Caco-2 (cell line): ENCODE results near the gene DIPK2B. TPM values are rescaled to one million over a fixed set of nuclear protein-coding genes. Genes with fewer than 3 reads are reported as not detected.

Experiments used
- BruUV-seq: library from RNA; stranded (reverse); fragments of 400-500 nt; replicated peaks from 2 replicates; lab custom pipeline; 2021; lab: Mats Ljungman, UMichigan
- CTCF ChIA-PET: fragments of 300-600 bp; sonication (Branson Sonifier 250); formaldehyde crosslinking; loops from one replicate; lab custom pipeline; 2022; ENCODE audit warnings: antibody characterized with exemption; lab: Charles Lee
- POLR2A ChIA-PET: fragments of 300-600 bp; sonication (Branson Sonifier 250); formaldehyde crosslinking; loops from one replicate; lab custom pipeline; 2022; ENCODE audit warnings: antibody characterized with exemption; lab: Charles Lee
- DNase-seq, 2 experiments: peaks; one replicate each; pipeline versions ENCODE4 v3.0.0 to v3.0.0-alpha.2; 2020 to 2022
- H3K27me3 ChIP-seq: replicated peaks from 2 replicates; pipeline ENCODE4 v1.6.0; 2011; ENCODE audit warnings: low read length; ENCODE audit not compliant: control insufficient read depth, insufficient read depth
- H3K36me3 ChIP-seq: 2 replicates; pipeline ENCODE4 v1.5.1; 2011; ENCODE audit warnings: low read length; ENCODE audit not compliant: control insufficient read depth, insufficient read depth
- H3K4me1 ChIP-seq: fragments of 250-450 bp; sonication (Bioruptor Pico); 2 replicates; pipeline ENCODE4 v1.5.1; 2020; ENCODE audit warnings: mild to moderate bottlenecking
- H3K4me3 ChIP-seq: 2 replicates; pipeline ENCODE4 v1.5.1; 2011; ENCODE audit warnings: low read depth, mild to moderate bottlenecking, control low read depth, low read length
- H3K9me3 ChIP-seq: fragments of 250-450 bp; sonication (Bioruptor Pico); 2 replicates; pipeline ENCODE4 v1.5.1; 2020; ENCODE audit warnings: mild to moderate bottlenecking, moderate library complexity
- H3K27ac Mint-ChIP-seq: one replicate; pipeline ENCODE4 v1.8.0; 2022; ENCODE audit warnings: mixed read lengths; ENCODE audit not compliant: unreplicated experiment
- H3K27me3 Mint-ChIP-seq: one replicate; pipeline ENCODE4 v1.8.0; 2022; ENCODE audit warnings: mixed read lengths; ENCODE audit not compliant: insufficient read depth, unreplicated experiment
- H3K36me3 Mint-ChIP-seq: one replicate; pipeline ENCODE4 v1.8.0; 2022; ENCODE audit warnings: mild to moderate bottlenecking, mixed read lengths; ENCODE audit not compliant: insufficient read depth, unreplicated experiment
- H3K4me1 Mint-ChIP-seq: one replicate; pipeline ENCODE4 v1.8.0; 2022; ENCODE audit warnings: low read depth, mixed read lengths; ENCODE audit not compliant: unreplicated experiment
- H3K4me3 Mint-ChIP-seq: one replicate; pipeline ENCODE4 v1.8.0; 2022; ENCODE audit warnings: mild to moderate bottlenecking, moderate library complexity, mixed read lengths; ENCODE audit not compliant: unreplicated experiment
- H3K9me3 Mint-ChIP-seq: one replicate; pipeline ENCODE4 v1.8.0; 2022; ENCODE audit warnings: mixed read lengths; ENCODE audit not compliant: unreplicated experiment
- intact Hi-C: fragments of 100-400 bp; cut with micrococcal nuclease; formaldehyde crosslinking; loops from one replicate; pipeline ENCODE4 v1.10.0; 2022; ENCODE audit not compliant: unreplicated experiment
- total RNA-seq: library from RNA; stranded (reverse); gene quantifications from 2 replicates; pipeline ENCODE4 v1.2.3, GENCODE V29; 2022
- TF ChIP-seq, protein P1 (sequence below), 2 experiments: fragments of 200-600 bp in 1 of 2; IDR thresholded peaks; 1 replicate in 1 of 2; 2 replicates in 1 of 2; pipeline versions ENCODE4 v1.5.1 to v1.8.0; 2011 to 2022; ENCODE audit warnings: antibody characterized with exemption in 1 of 2, control low read depth in 1 of 2, inconsistent platforms in 1 of 2, low read depth in 1 of 2, low read length in 1 of 2, mild to moderate bottlenecking in 1 of 2, moderate library complexity in 1 of 2; ENCODE audit not compliant: insufficient read depth in 1 of 2, severe bottlenecking in 1 of 2, unreplicated experiment in 1 of 2

The DIPK2B gene
- total RNA-seq, 1 experiment from 2014 or later, result not detected

DNA sequence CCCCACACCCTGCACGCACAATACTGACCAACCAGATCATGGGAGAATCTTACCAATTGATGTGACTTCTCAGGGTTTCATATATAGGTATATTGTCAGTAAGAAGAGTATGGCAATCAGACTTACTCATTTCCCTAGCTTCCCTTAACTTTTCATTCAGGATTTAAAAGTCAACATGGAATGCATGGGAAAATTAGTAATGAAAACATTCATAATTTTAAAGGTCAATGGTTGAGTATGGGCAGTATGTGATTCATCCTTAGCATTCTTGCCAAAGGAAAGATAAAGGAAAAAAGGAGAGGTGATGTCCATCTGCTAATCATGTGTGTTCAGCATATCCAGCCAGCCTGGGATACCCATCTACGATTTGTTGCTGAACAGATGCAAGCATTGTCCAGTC, 4.0 kb downstream of the DIPK2B start:
- intact Hi-C loops, result no loop called here
- H3K36me3 Mint-ChIP-seq, result no peaks in the 10 kb centered on the region
- no peak overlapping the region for H3K4me3 ChIP-seq
- no peaks in the 10 kb centered on the region for H3K27me3 ChIP-seq
- no TSS peak for BruUV-seq
- CTCF ChIA-PET, result no interaction called here
- no peaks in the 10 kb centered on the region for H3K36me3 ChIP-seq
- H3K4me3 Mint-ChIP-seq, result no peak overlapping the region
- H3K9me3 ChIP-seq, result no peaks in the 10 kb centered on the region
- POLR2A ChIA-PET, result no interaction called here
- DNase-seq, result no peak
- TF ChIP-seq, protein P1, sequence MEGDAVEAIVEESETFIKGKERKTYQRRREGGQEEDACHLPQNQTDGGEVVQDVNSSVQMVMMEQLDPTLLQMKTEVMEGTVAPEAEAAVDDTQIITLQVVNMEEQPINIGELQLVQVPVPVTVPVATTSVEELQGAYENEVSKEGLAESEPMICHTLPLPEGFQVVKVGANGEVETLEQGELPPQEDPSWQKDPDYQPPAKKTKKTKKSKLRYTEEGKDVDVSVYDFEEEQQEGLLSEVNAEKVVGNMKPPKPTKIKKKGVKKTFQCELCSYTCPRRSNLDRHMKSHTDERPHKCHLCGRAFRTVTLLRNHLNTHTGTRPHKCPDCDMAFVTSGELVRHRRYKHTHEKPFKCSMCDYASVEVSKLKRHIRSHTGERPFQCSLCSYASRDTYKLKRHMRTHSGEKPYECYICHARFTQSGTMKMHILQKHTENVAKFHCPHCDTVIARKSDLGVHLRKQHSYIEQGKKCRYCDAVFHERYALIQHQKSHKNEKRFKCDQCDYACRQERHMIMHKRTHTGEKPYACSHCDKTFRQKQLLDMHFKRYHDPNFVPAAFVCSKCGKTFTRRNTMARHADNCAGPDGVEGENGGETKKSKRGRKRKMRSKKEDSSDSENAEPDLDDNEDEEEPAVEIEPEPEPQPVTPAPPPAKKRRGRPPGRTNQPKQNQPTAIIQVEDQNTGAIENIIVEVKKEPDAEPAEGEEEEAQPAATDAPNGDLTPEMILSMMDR (IDR thresholded peaks at IDR 0.05; ENCODE audit: insufficient read depth in 1 of 2, low read depth in 1 of 2, low read length in 1 of 2, severe bottlenecking in 1 of 2, unreplicated experiment in 1 of 2), result no peak
- H3K27me3 Mint-ChIP-seq, result peaks cover 2% of the 10 kb centered on the region
- no peak overlapping the region for H3K27ac Mint-ChIP-seq
- no peaks in the 10 kb centered on the region for H3K4me1 Mint-ChIP-seq
- H3K9me3 Mint-ChIP-seq, result no peaks in the 10 kb centered on the region
- no peaks in the 10 kb centered on the region for H3K4me1 ChIP-seq

DNA sequence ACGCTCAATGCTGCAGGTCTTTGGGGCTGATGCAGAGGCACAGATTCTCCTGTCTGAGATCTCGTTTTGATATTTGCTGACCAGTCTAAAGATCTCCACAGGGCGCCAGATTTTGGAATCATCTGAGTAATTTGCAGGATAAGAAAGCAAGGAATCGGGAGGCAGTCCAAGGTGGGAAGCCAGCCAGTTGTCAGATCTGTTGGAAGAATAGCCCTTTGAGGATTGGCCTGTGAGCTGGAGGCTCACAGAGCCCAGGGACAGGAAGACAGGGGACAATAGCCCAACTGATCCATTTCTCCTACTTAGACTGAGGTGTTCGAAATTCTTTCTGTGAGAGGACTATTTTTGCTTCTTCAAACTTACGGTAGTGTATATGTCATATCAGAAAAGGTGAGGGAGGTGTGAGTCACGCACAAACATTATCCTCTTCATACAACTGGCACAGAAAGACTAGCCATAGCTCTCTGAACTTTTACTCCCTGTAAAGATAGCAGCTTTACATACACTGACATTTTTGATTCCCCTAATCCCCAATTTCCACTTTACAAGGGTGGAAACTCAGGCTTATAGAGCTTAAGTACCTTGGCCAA, 8.8 kb downstream of the DIPK2B start:
- no peaks in the 10 kb centered on the region for H3K27me3 ChIP-seq
- no peaks in the 10 kb centered on the region for H3K9me3 ChIP-seq
- no peak overlapping the region for H3K4me3 ChIP-seq
- Mint-ChIP-seq H3K9me3 (no peaks in the 10 kb centered on the region), H3K27me3 (peaks cover 2% of the 10 kb centered on the region), H3K36me3 (no peaks in the 10 kb centered on the region), H3K27ac (no peak overlapping the region), H3K4me1 (peaks cover 9% of the 10 kb centered on the region), H3K4me3 (no peak overlapping the region)
- ChIA-PET POLR2A (no interaction called here), CTCF (no interaction called here)
- H3K4me1 ChIP-seq, result no peaks in the 10 kb centered on the region
- no peak for DNase-seq
- no peaks in the 10 kb centered on the region for H3K36me3 ChIP-seq
- TF ChIP-seq, protein P1 (IDR thresholded peaks at IDR 0.05; ENCODE audit: insufficient read depth in 1 of 2, low read depth in 1 of 2, low read length in 1 of 2, severe bottlenecking in 1 of 2, unreplicated experiment in 1 of 2), result no peak
- no TSS peak for BruUV-seq
- intact Hi-C loops, result no loop called here

DNA sequence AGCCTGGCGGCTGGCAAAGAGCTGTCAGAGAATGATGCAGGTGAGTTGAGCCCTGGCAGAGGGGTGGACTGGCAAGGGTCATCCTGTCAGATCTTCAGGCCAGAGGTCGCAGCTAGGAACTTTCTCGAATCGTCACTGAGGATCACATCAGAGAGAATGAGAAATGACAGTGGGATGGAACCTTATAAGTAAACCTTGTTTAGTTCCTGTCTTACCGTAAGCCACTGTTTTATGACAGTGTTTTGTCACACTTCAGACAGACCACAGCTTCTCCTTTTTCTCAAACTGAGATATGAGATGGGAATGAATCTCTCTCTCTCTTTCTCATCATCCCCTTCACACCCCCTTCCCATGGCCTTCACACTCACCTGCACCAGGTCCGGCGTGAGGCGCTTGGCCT, 9.3 kb downstream of the DIPK2B start:
- peaks cover 9% of the 10 kb centered on the region for H3K4me1 Mint-ChIP-seq
- ChIA-PET POLR2A (no interaction called here), CTCF (no interaction called here)
- Histone ChIP-seq H3K9me3 (no peaks in the 10 kb centered on the region), H3K36me3 (no peaks in the 10 kb centered on the region), H3K4me1 (no peaks in the 10 kb centered on the region), H3K27me3 (no peaks in the 10 kb centered on the region), H3K4me3 (no peak overlapping the region)
- H3K27ac Mint-ChIP-seq, result no peak overlapping the region
- no peaks in the 10 kb centered on the region for H3K9me3 Mint-ChIP-seq
- peaks cover 2% of the 10 kb centered on the region for H3K27me3 Mint-ChIP-seq
- no peak for DNase-seq
- BruUV-seq, result no TSS peak
- H3K36me3 Mint-ChIP-seq, result no peaks in the 10 kb centered on the region
- TF ChIP-seq, protein P1 (IDR thresholded peaks at IDR 0.05; ENCODE audit: insufficient read depth in 1 of 2, low read depth in 1 of 2, low read length in 1 of 2, severe bottlenecking in 1 of 2, unreplicated experiment in 1 of 2), result no peak
- intact Hi-C loops, result no loop called here
- H3K4me3 Mint-ChIP-seq, result no peak overlapping the region
